NB4 (cell line): ENCODE measurements around the gene METTL13.

Experiments
- CTCF ChIP-seq: IDR thresholded peaks from one replicate; pipeline ENCODE4 v1.5.1; 2012; ENCODE audit warnings: low read depth, low read length
- MAX ChIP-seq: IDR thresholded peaks from 2 replicates; pipeline ENCODE4 v1.6.1; 2011; ENCODE audit warnings: low read depth, low read length
- MYC ChIP-seq: IDR thresholded peaks from 2 replicates; pipeline ENCODE4 v1.6.1; 2011; ENCODE audit warnings: low read depth, low read length
- POLR2A ChIP-seq: IDR thresholded peaks from 2 replicates; pipeline ENCODE4 v1.6.1; 2011; ENCODE audit warnings: mild to moderate bottlenecking; ENCODE audit not compliant: insufficient read length; ENCODE audit errors: extremely low read depth

GRCh38 chr1:171792656-171793369, 11.4 kb downstream of the METTL13 start:
- no peak for TF ChIP-seq CTCF
- TF ChIP-seq POLR2A: no peak
- TF ChIP-seq MAX: no peak
- no peak for TF ChIP-seq MYC
